Breast epithelium (tissue), 3 donors: ENCODE results near the gene GIN1.

Experiments
- CTCF ChIP-seq, 3 donors: fragments of 450-650 bp; IDR thresholded peaks; one replicate each; pipeline ENCODE4 v1.5.1; 2016 to 2017; ENCODE audit warnings: antibody characterized with exemption in 3 of 3, mild to moderate bottlenecking in 3 of 3, moderate library complexity in 3 of 3
- POLR2A ChIP-seq: fragments of 450-650 bp; IDR thresholded peaks from one replicate; pipeline ENCODE4 v1.6.1; 2016; ENCODE audit warnings: antibody characterized with exemption, mild to moderate bottlenecking, moderate library complexity
- POLR2AphosphoS5 ChIP-seq, 3 donors: sonication (generic); formaldehyde crosslinking; IDR thresholded peaks; one replicate each; pipeline ENCODE4 v1.6.1; 2017; ENCODE audit warnings: antibody characterized with exemption in 3 of 3

DNA sequence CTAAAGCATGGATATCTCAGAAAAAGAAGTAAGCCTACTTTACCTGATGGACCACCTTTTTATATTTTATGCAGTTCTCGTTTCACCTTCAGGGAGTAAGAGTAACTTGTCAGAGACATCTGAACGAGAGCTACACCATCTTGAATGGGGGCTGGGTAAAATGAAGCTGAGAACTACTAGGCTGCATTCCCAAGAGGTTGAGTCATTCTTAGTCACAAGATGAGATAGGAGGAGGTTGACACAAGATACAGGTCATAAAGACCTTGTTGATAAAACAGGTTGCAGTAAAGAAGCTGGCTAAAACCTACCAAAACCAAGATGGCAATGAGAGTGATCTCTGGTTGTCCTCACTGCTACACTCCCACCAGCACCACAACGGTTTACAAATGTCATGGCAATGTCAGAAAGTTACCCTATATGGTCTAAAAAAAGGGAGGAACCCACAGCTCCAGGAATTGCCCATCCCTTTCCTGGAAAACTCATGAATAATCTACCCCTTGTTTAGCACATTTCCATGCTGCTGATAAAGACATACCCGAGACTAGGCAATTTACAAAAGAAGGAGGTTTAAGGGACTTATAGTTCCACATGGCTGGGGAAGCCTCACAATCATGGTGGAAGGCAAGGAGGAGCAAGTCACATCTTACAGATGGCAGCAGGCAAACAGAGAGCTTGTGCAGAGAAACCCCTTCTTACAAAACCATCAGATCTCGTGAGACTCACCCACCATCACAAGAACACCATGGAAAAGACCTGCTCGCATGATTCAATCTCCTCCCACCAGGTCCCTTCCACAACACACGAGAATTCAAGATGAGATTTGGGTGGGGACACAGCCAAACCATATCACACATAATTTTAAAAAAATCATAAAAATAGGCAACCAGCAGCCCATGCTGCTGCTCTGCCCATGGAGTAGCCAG lies 62.5 kb downstream of the GIN1 start:
- TF ChIP-seq POLR2AphosphoS5 (IDR thresholded peaks at IDR 0.05) (no peak), CTCF (IDR thresholded peaks at IDR 0.05) (no peak), POLR2A (no peak)
